IMR-90 (cell line): ENCODE results near the gene MAGI2. TPM values are rescaled to one million over a fixed set of nuclear protein-coding genes. Genes with fewer than 3 reads are reported as not detected.

Experiments used
- ATAC-seq: fragments of 200-7000 bp; cut with Tn5 transposase; 2 replicates; pipeline ENCODE4 v1.9.1; 2020; ENCODE audit warnings: low read depth, mild to moderate bottlenecking, moderate library complexity
- BruUV-seq: library from RNA; stranded (reverse); fragments of 400-500 nt; replicated peaks from 2 replicates; lab custom pipeline; 2021; lab: Mats Ljungman, UMichigan
- CTCF ChIA-PET: fragments of 300-600 bp; formaldehyde crosslinking; extraction: SDS; loops from one replicate; lab custom pipeline; 2021; ENCODE audit warnings: antibody characterized with exemption; lab: Yijun Ruan, JAX
- POLR2A ChIA-PET: fragments of 300-600 bp; sonication (Branson Sonifier 250); formaldehyde crosslinking; loops from one replicate; lab custom pipeline; 2022; ENCODE audit warnings: antibody characterized with exemption; ENCODE audit not compliant: unreplicated experiment; lab: Charles Lee
- DNase-seq: peaks from one replicate; pipeline ENCODE4 v3.0.0; 2013
- H2AFZ ChIP-seq: replicated peaks from 2 replicates; pipeline ENCODE3; 2013; ENCODE audit warnings: low read length, mild to moderate bottlenecking; ENCODE audit not compliant: poor library complexity
- H2AK5ac ChIP-seq: 2 replicates; pipeline ENCODE4 v1.6.1; 2013; ENCODE audit warnings: low read depth, low read length, inconsistent platforms
- H2AK9ac ChIP-seq: replicated peaks from 2 replicates; pipeline ENCODE3; 2013; ENCODE audit warnings: mild to moderate bottlenecking, low read depth, low read length, moderate library complexity; ENCODE audit not compliant: poor library complexity
- H2BK120ac ChIP-seq: 2 replicates; pipeline ENCODE4 v1.6.1; 2013; ENCODE audit warnings: low read depth, low read length, inconsistent platforms
- H2BK15ac ChIP-seq: 3 replicates; pipeline ENCODE4 v1.6.1; 2013; ENCODE audit warnings: low read depth, low read length, inconsistent platforms
- H2BK20ac ChIP-seq: 2 replicates; pipeline ENCODE4 v1.6.1; 2013; ENCODE audit warnings: low read depth, mild to moderate bottlenecking, inconsistent platforms, low read length, moderate library complexity
- H2BK5ac ChIP-seq: 2 replicates; pipeline ENCODE4 v1.6.1; 2013; ENCODE audit warnings: mild to moderate bottlenecking, low read depth, low read length, inconsistent platforms; ENCODE audit not compliant: poor library complexity, severe bottlenecking
- H3K14ac ChIP-seq: replicated peaks from 2 replicates; pipeline ENCODE4 v1.6.1; 2013; ENCODE audit warnings: low read depth, low read length, inconsistent platforms
- H3K18ac ChIP-seq: 2 replicates; pipeline ENCODE4 v1.6.1; 2013; ENCODE audit warnings: low read depth, low read length, control low read depth
- H3K23ac ChIP-seq: 2 replicates; pipeline ENCODE4 v1.6.1; 2013; ENCODE audit warnings: low read depth, low read length, inconsistent platforms
- H3K27ac ChIP-seq: 2 replicates; pipeline ENCODE4 v1.5.1; 2013; ENCODE audit warnings: mild to moderate bottlenecking, control low read depth, low read length; ENCODE audit not compliant: insufficient read depth
- H3K27me3 ChIP-seq: 2 replicates; pipeline ENCODE4 v1.6.1; 2013; ENCODE audit warnings: low read length; ENCODE audit not compliant: control insufficient read depth, insufficient read depth
- H3K36me3 ChIP-seq: 2 replicates; pipeline ENCODE4 v1.6.1; 2013; ENCODE audit warnings: low read length, mixed read lengths; ENCODE audit not compliant: control insufficient read depth, insufficient read depth
- H3K4ac ChIP-seq: 2 replicates; pipeline ENCODE4 v1.6.1; 2013; ENCODE audit warnings: low read depth, low read length, inconsistent platforms
- H3K4me1 ChIP-seq: 2 replicates; pipeline ENCODE4 v1.6.1; 2013; ENCODE audit warnings: low read length, mixed read lengths; ENCODE audit not compliant: control insufficient read depth, insufficient read depth
- H3K4me2 ChIP-seq: 2 replicates; pipeline ENCODE4 v1.6.1; 2013; ENCODE audit warnings: low read depth, mild to moderate bottlenecking, control low read depth, low read length, moderate library complexity
- H3K4me3 ChIP-seq: 2 replicates; pipeline ENCODE4 v1.5.1; 2013; ENCODE audit warnings: low read depth, mild to moderate bottlenecking, control low read depth, low read length, moderate library complexity; ENCODE audit not compliant: insufficient read depth
- H3K56ac ChIP-seq: 2 replicates; pipeline ENCODE4 v1.6.1; 2013; ENCODE audit warnings: low read length, inconsistent platforms; ENCODE audit not compliant: insufficient read depth; ENCODE audit errors: extremely low read depth
- H3K79me1 ChIP-seq, 2 experiments: 2 replicates each; pipeline ENCODE4 v1.6.1; 2013; ENCODE audit warnings: low read length in 2 of 2, inconsistent platforms in 1 of 2, low read depth in 1 of 2
- H3K9ac ChIP-seq: 2 replicates; pipeline ENCODE4 v1.6.1; 2013; ENCODE audit warnings: low read depth, low read length, control low read depth
- H3K9me1 ChIP-seq: 2 replicates; pipeline ENCODE4 v1.6.1; 2013; ENCODE audit warnings: low read length, inconsistent platforms; ENCODE audit not compliant: insufficient read depth
- H3K9me3 ChIP-seq: 2 replicates; pipeline ENCODE4 v1.6.1; 2013; ENCODE audit warnings: low read length; ENCODE audit not compliant: control insufficient read depth, insufficient read depth
- H4K20me1 ChIP-seq: 2 replicates; pipeline ENCODE4 v1.6.1; 2013; ENCODE audit warnings: low read length, inconsistent platforms; ENCODE audit not compliant: insufficient read depth
- H4K5ac ChIP-seq: 2 replicates; pipeline ENCODE4 v1.6.1; 2013; ENCODE audit warnings: mild to moderate bottlenecking, low read depth, low read length, control low read depth
- H4K8ac ChIP-seq, 2 experiments: 2 replicates each; pipeline ENCODE4 v1.6.1; 2013; ENCODE audit warnings: low read depth in 2 of 2, low read length in 2 of 2, control low read depth in 1 of 2, inconsistent platforms in 1 of 2
- H4K91ac ChIP-seq: 2 replicates; pipeline ENCODE4 v1.6.1; 2013; ENCODE audit warnings: low read depth, low read length, inconsistent platforms; ENCODE audit not compliant: insufficient read depth
- BHLHE40 ChIP-seq: fragments of 150-350 bp; IDR thresholded peaks from 2 replicates; pipeline ENCODE4 v1.6.1; 2016; ENCODE audit warnings: mild to moderate bottlenecking, low read depth, low read length
- CEBPB ChIP-seq: IDR thresholded peaks from 2 replicates; pipeline ENCODE4 v1.6.1; 2012; ENCODE audit warnings: low read depth, low read length, improper control_type of control experiment
- CHD1 ChIP-seq: IDR thresholded peaks from 2 replicates; pipeline ENCODE4 v1.6.1; 2012; ENCODE audit warnings: low read depth, low read length, improper control_type of control experiment
- CTCF ChIP-seq: conservative IDR thresholded peaks from 2 replicates; pipeline ENCODE4 v1.5.1; 2012; ENCODE audit warnings: mild to moderate bottlenecking, low read depth, low read length, improper control_type of control experiment
- FOS ChIP-seq: fragments of 150-350 bp; IDR thresholded peaks from 2 replicates; pipeline ENCODE4 v1.6.1; 2016; ENCODE audit warnings: low read depth, low read length
- MAFK ChIP-seq: IDR thresholded peaks from 2 replicates; pipeline ENCODE4 v1.6.1; 2012; ENCODE audit warnings: low read depth, low read length, improper control_type of control experiment
- MAZ ChIP-seq: IDR thresholded peaks from 2 replicates; pipeline ENCODE4 v1.6.1; 2012; ENCODE audit warnings: low read depth, mild to moderate bottlenecking, low read length, improper control_type of control experiment, moderate library complexity, borderline replicate concordance
- NFE2L2 ChIP-seq: fragments of 150-350 bp; IDR thresholded peaks from 2 replicates; pipeline ENCODE4 v1.6.1; 2016; ENCODE audit warnings: low read depth, mild to moderate bottlenecking, low read length
- RCOR1 ChIP-seq: IDR thresholded peaks from 2 replicates; pipeline ENCODE4 v1.6.1; 2012; ENCODE audit warnings: mild to moderate bottlenecking, low read length, improper control_type of control experiment; ENCODE audit not compliant: insufficient replicate concordance
- RFX5 ChIP-seq: IDR thresholded peaks from 2 replicates; pipeline ENCODE4 v1.8.0; 2012; ENCODE audit warnings: low read depth, mild to moderate bottlenecking, low read length, moderate library complexity
- USF2 ChIP-seq: fragments of 150-350 bp; IDR thresholded peaks from 2 replicates; pipeline ENCODE4 v1.6.1; 2017; ENCODE audit warnings: mild to moderate bottlenecking, antibody characterized with exemption, low read length, low read depth
- WGBS, 2 experiments: methylation state at CpG; one replicate each; pipeline versions ENCODE4 v1.1.5 to v1.1.7; 2013; ENCODE audit warnings: missing lambda C conversion rate in 2 of 2; ENCODE audit not compliant: insufficient read length in 1 of 2; ENCODE audit errors: extremely low coverage in 2 of 2; 5-methylcytosine and 5-hydroxymethylcytosine counted together
- dilution Hi-C: fragments of 300-500 bp; cut with HindIII; formaldehyde crosslinking; loops from one replicate; pipeline ENCODE4 v1.14.3; 2018; ENCODE audit warnings: low sequenced_read_pairs; ENCODE audit not compliant: unreplicated experiment
- in situ Hi-C: fragments of 300-500 bp; cut with MboI; formaldehyde crosslinking; loops from 3 replicates; pipeline ENCODE4 v1.14.3; 2019; ENCODE audit warnings: low sequenced_read_pairs, inconsistent platforms, mixed read lengths
- intact Hi-C: fragments of 100-400 bp; cut with micrococcal nuclease; formaldehyde crosslinking; loops from 2 replicates; pipeline ENCODE4 v1.10.0; 2022
- polyA plus RNA-seq, 3 experiments: library from polyadenylated mRNA; depleted of rRNA; stranded (reverse); fragments of >200 nt; gene quantifications; 2 replicates each; pipeline ENCODE4 v1.2.3, GENCODE V29; 2012; ENCODE audit warnings: low replicate concordance in 1 of 3
- total RNA-seq: library from RNA; depleted of rRNA; stranded (reverse); fragments of >200 nt; gene quantifications from 2 replicates; pipeline ENCODE4 v1.2.3, GENCODE V29; 2012
- TF ChIP-seq, protein P1 (sequence below): fragments of 150-350 bp; IDR thresholded peaks from 2 replicates; pipeline ENCODE4 v1.6.1; 2016; ENCODE audit warnings: low read depth, mild to moderate bottlenecking, low read length, moderate library complexity, borderline replicate concordance

The MAGI2 gene
- total and polyA plus RNA-seq, 2 of the 4 experiments (the other 2 are of a cell fraction): 2.5 to 17.9 TPM

GRCh38 chr7:78013386-78013785 lies 1440.1 kb downstream of the MAGI2 start:
- H2AFZ ChIP-seq: no peak overlapping the region
- in situ Hi-C loops: no loop called here
- no peak overlapping the region for H4K5ac ChIP-seq
- no peak overlapping the region for H3K14ac ChIP-seq
- no TSS peak for BruUV-seq
- H3K56ac ChIP-seq: no peak overlapping the region
- H3K9me1 ChIP-seq: no peaks in the 10 kb centered on the region
- no peak overlapping the region for H3K23ac ChIP-seq
- H3K4me1 ChIP-seq: no peaks in the 10 kb centered on the region
- H3K27me3 ChIP-seq: no peaks in the 10 kb centered on the region
- H4K91ac ChIP-seq: no peak overlapping the region
- no peak overlapping the region for H4K8ac ChIP-seq
- H3K4me3 ChIP-seq: no peak overlapping the region
- no peak for ATAC-seq
- intact Hi-C loops: no loop called here
- no peak overlapping the region for H2BK5ac ChIP-seq
- H3K9me3 ChIP-seq: 0 out of 2 replicates have a peak, but pooled peaks cover 1% of the 10 kb centered on the region
- no peak overlapping the region for H3K4me2 ChIP-seq
- TF ChIP-seq CEBPB: no peak
- no peak for TF ChIP-seq CTCF
- no peak for TF ChIP-seq BHLHE40
- TF ChIP-seq, protein P1, sequence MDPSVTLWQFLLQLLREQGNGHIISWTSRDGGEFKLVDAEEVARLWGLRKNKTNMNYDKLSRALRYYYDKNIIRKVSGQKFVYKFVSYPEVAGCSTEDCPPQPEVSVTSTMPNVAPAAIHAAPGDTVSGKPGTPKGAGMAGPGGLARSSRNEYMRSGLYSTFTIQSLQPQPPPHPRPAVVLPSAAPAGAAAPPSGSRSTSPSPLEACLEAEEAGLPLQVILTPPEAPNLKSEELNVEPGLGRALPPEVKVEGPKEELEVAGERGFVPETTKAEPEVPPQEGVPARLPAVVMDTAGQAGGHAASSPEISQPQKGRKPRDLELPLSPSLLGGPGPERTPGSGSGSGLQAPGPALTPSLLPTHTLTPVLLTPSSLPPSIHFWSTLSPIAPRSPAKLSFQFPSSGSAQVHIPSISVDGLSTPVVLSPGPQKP: no peak
- no peak for TF ChIP-seq FOS
- TF ChIP-seq MAZ: no peak
- no peak for TF ChIP-seq USF2
- no peak for TF ChIP-seq CHD1
- no peak for TF ChIP-seq RFX5
- TF ChIP-seq RCOR1: no peak
- TF ChIP-seq MAFK: no peak
- TF ChIP-seq NFE2L2: no peak
- no peak overlapping the region for H2BK15ac ChIP-seq
- dilution Hi-C loops: no loop called here
- H4K20me1 ChIP-seq: no peaks in the 10 kb centered on the region
- no peak overlapping the region for H2BK120ac ChIP-seq
- no peak overlapping the region for H3K9ac ChIP-seq
- no peak overlapping the region for H2AK5ac ChIP-seq
- no peaks in the 10 kb centered on the region for H3K36me3 ChIP-seq
- H3K79me1 ChIP-seq: peaks cover 0 to 6% of the 10 kb centered on the region in 2 experiments; a peak in 1 of 4 replicates
- H2BK20ac ChIP-seq: no peak overlapping the region
- DNase-seq: no peak
- H2AK9ac ChIP-seq: no peak overlapping the region
- POLR2A ChIA-PET: no interaction called here
- CTCF ChIA-PET: no interaction called here
- H3K18ac ChIP-seq: no peak overlapping the region
- 90% methylated on average over 2 of the region's 3 CpGs; no CpG with 5 or more reads in 1 of the 2 experiments for WGBS, 2 experiments
- H3K4ac ChIP-seq: no peak overlapping the region
- H3K27ac ChIP-seq: no peak overlapping the region
